ENCODE data around the gene MMP17.

Gene MMP17

DNA sequence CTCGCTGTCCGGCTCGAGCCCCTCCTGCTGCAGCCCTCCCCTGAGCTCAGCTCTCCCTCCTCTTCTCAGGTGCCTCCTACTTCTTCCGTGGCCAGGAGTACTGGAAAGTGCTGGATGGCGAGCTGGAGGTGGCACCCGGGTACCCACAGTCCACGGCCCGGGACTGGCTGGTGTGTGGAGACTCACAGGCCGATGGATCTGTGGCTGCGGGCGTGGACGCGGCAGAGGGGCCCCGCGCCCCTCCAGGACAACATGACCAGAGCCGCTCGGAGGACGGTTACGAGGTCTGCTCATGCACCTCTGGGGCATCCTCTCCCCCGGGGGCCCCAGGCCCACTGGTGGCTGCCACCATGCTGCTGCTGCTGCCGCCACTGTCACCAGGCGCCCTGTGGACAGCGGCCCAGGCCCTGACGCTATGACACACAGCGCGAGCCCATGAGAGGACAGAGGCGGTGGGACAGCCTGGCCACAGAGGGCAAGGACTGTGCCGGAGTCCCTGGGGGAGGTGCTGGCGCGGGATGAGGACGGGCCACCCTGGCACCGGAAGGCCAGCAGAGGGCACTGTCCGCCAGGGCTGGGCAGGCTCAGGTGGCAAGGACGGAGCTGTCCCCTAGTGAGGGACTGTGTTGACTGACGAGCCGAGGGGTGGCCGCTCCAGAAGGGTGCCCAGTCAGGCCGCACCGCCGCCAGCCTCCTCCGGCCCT lies 22.8 kb downstream of the MMP17 start:
- DNase-seq = peak in 1 of 3 experiments; percentile 42

DNA sequence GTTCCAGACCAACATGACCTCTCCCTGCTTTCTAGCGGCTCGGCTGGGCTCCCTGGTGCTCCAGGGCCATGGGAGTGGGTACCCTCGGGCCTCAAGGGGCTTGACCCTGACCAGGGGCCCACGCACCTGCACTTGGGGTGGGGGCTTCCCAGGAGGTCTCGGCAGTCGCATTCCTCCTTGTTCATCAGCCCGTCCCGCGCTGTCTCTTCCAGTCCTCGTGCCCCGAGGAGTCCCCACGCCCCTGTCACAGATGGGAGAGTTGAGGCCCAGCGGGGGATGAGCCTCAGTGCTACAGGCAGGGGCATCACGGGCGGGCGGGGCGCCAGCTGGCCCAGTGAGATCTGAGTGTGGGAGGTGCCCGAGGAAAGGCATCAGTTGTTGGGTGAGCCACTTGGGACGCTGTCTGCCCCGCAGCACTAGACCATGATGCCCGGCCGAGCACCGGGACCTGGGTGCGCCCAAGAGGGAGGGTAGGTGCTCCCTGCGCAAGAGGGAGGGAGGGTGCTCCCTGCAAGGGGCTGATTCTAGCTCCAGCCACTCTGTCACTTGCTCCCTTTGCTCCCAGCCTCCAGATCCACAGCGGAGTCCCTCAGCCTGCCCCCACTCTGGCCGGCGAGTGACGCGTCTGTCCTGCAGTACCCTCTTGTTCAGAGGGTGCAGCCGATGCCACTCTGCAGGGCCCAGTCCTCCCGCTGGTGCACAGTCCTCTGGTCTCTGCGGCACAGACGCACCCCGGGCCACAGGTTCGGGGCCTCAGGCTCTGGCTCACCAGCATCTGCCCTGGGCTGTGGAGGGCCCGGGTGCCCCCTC lies 23.8 kb downstream of the MMP17 start:
- DNase-seq = no peak

DNA sequence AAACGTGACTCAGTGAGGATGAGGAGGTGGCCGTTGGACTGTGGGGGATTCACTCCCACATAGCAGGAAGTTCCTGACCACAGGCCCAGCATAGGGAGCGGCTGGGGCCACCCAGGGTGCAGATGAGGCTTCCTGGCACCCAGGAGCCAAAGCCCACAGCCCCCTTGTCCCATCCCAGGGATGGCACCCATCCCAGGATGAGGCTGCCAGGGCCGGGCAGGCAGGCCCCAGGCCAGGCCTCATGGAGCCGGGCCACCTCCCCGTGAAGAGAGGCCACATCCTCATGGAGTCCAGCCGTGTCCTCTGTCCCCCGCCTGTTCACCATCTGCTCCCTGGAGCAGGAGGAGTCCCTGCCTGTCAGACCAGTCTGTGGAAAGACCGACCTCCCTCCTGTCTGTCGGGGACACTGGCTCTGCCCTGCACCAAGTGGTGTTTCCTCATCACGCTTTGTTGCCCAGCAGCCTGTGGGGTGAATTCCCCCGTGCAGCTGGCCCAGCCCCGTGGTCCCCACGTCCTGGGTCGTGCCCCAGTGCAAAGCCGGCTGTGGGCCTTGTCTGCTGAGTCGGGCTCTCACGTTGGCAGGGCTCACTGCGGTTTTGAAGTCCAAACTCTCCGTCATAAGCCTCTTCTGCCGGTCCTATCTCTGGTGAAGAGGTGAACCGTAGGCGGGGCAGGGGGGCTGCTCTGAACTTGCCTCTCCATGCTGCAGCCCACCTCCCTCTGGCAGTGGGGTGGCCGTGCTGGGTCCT lies 24.5 kb downstream of the MMP17 start:
- no peak for DNase-seq

DNA sequence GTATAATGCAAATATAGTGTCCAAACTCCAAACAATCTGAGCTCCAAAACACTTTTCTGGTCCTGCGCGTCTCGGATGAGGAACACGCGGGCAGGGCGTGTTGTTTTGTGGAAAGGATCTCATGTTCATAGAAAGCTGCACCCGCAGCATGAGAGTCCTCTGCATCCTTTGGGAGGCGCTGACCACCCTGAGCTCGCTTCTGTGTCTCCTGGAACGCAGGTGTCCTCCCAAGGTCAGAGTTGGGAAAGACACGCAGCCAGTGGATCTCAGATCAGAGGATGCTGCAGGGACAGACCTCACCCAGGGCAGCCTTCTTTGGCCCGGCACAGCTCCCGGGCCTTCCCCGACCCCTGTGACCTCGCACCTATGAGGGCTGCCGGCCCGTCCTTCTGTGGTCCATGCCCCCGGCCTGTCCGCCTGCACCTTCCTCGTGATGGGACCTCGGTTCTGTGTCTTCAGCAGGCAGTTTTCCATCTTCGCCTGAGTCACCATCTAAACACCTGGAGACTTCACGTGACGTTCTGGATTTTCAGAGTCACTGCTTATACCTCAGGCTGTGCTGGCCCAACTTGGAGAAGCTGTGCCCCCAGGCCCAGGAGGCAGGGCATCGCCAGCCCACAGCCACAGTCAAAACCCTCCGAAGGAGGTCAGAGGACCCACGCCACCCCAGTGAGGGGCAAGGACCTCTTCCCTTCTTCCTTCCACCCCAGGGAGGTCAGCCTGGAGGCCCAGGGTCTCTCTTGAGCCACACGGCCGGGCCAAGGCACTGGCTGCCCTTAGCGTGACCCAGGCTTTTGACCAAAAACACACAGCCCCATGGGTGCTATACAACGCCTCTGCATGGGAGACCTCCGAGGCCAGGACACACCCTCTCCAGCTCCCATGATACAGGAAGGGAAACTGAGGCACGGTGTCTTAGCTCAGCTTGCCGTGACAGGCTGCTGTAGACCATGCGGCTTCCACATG lies 25.9 kb downstream of the MMP17 start:
- no peak for DNase-seq

DNA sequence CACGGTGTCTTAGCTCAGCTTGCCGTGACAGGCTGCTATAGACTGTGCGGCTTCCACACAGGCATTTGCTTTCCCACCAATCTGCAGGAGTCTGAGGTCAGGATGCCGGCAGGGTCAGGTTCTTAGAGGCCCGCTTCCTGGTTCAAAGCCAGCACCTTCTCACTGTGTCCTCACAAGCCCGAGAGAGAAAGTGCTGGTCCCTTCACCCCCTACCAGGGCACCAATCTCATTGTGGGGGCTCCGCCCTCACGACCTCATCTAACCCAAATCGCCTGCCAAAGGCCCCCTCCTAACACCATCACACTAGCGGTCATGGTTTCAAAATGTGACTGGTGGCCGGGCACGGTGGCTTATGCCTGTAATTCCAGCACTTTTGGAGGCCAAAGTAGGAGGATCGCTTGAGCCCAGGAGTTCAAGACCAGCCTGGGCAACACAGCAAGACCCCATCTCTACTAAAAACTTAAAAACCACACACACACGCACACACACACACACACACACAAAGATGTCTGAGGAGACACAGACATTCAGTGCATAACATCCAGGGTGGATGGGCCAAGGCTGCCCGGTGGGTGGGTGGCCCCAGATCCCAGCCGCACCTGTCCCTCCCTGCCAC lies 26.8 kb downstream of the MMP17 start:
- no peak for DNase-seq

DNA sequence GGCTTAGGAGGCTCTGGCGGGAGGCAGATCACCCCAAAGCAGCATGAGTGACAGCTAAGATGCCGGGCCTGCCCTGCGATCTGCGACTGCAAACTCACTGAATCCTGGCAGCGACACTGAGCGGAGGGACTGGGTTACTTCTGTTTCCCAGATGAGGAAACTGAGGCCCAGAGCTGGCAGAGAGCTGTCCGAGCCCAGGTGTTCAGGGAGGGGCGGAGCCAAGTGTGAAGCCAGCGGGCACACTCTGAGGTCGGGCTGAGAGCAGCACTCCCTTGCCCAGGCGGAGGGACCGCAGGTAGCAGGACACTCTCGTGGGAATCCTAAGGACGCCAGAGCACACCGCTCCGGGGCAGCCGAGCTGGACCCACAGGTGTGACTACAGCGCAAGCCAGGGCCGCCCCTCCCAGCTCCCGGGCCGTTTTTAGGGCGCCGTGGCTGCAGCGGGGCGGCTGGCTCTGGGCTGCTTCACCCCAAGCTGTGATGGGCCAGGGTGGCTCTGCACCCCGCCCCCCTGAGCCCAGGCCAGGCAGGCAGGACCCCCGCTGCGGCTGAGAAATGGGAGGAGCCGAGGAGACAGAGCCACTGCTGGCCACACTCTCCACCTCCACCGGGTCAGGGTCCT lies 27.4 kb downstream of the MMP17 start:
- peak in 2 of 3 experiments; percentile 22 to 49 for DNase-seq

DNA sequence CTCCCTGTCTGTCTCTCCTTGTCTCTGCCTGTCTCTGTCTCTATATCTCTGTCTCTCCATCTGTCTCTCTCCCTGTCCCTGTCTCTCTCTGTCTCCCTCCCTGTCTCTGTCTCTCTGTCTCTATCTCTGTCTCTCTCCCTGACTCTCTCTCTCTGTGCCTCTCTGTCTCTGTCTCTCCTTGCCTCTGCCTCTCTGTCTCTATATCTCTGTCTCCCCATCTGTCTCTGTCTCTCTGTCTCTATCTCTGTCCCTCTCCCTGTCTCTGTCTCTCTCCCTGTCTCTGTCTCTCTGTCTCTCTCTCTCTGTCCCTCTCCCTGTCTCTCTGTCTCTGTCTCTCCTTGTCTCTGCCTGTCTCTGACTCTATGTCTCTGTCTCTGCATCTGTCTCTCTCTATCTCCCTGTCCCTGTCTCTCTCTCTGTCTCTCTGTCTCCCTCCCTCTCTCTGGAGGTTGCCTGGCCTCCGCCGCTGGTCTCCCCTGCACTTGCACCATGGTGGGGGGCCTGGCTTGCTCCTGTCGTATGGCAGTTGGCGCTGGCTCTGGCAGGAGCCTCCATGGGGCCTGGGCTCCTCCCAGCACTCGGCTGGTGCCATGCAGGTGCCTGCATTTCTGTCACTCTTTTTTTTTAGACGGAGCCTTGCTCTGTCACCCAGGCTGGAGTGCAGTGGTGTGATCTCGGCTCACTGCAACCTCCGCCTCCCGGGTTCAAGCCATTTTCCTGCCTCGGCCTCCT lies 28.3 kb downstream of the MMP17 start:
- no peak for DNase-seq

DNA sequence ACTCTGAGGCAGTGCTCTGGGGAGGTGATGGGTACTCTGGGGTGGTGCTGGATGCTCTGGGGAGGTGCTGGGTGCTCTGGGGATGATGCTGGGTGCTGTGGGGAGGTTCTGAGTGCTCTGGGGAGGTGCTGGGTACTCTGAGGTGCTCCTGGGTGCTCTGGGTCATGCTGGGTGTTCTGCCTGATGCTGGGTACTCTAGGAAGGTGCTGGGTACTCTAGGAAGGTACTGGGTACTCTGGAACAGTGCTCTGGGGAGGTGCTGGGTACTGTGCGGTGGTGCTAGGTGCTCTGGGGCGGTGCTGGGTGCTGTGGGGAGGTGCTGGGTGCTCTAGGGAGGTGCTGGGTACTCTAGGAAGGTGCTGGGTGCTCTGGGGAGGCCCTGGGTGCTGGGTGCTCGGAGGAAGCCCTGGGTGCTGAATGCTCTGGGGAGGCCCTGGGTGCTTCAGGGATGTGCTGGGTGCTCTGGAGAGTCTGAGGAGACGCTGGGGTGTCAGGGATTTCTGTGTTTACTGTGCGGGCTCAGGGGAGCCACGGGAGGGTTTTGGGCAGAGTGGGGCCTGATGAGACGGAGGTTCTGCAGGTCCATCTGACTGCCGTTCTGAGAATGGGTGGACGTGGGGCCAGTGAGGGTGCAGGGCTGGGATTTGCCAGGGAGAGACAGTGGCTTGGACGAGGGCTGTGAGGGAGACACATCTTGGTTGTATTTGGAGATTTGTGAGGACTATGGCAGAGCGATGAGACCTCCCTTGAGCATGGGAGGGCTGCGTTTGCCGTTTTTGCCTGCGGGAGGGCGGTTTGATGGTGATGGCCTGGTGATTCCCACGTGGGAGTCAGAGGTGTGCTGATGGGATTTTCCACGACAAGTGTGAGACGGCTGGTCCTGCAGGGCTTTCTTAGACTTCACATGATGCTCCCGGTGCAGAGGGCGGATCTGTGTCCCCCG lies 30.0 kb downstream of the MMP17 start:
- no peak for DNase-seq

DNA sequence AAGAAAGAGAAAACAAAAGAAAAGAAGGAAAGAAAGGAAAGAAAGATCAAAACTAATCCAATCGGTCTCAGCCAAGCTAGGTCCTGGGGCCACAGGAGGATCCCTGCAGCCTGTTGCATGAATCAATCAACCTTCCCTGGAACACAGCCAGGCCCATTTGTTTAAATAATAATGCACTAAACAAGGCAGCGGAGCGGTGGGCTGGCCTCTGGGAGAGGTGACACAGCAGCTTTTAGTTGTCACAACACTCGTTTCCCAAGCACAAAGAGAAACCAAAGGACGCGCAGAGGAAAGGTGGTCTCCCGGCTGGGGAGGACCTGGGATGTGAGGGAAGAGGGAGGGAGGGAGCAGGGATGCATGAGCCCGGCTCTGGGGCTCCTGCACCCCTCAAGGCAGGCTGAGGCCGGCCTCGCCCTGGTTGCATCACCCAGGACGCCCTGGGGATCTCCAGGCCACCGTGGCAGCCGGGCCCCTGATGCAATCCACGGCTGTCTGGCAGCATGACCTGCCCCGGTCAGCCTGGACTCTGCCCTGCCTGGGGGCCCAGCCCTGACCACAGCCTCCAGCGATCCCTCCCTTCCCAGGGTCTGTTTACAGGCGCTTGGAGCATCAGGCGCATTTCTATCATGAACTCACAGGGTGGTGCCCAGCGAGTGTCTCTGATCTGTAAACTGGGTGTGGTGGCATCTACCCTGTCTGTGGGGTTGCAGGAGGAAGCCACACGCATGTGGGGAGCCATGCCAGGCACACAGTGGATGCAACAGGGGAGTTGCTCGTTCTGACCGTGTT lies 32.5 kb downstream of the MMP17 start:
- DNase-seq = peak; percentile 4 to 90 (median 71)

DNA sequence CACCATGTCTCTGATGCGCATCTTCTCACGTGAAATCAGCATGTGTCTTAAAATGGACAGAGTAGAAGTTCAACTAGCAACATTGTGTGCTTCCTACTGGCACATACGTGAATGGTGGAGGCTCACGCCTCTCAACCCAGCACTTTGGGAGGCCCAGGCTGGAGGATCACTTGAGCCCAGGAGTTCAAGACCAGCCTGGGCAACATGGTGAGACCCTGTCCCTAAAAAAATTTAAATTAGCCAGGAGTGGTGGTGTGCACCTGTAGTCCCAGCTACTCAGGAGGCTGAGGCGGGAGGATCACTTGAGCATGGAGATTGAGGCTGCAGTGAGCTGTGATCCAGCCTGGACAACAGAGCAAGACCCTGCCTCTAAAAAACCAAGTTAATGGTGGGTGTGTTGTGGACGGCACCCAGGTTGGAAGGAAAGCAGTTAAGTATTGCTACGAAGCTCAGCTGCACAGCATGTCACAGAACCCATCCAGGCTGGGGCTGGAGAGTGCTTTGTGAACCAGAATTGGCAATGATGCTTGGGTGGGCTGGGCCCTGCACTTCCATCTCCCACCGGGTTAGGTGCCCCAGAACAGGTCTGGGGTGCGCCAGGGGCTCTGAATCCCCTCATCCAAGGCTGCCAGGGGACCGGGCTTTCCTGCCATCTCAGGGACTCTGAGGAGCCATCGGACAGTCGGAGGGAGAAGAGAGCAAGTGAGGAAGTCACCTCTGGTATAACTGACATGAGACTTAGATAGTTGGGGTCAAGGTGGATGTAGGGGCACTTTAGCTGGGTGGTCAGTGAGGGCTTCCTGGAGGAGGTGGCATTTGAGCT lies 33.3 kb downstream of the MMP17 start:
- no peak for DNase-seq

DNA sequence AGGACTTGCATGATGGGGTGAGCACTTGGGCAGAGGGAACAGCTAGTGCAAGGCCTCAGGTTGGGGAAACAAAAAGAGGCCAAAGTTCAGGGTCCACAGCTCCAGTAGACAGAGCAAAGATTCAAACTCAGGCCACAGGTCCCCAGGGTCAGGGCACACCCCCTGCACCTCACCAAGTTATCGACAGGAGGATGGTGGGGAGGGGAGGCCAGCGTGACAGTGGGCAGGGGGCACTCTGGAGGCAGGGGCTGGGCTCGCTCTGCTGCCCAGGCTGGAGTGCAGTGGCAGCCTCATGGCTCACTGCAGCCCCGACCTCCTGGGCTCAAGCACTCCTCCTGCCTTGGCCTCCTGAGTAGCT lies 33.9 kb downstream of the MMP17 start:
- no peak for DNase-seq

DNA sequence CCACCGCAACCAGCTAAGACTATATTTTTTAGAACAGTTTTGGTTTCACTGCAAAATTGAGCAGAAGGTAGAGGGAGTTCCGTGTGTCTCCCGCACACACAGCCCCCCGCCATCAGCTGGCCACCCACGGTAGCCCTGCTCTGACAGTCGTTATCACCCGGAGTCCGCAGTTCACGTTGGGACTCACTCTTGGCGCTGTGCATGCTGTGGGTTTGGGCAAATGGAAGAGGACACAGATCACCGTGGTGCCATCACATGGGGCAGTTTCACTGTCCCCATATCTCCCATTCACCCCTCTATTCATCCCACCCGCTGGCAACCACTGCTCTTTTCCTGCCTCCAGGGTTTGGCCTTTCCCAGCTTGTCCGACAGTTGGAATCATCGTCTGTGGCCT lies 34.4 kb downstream of the MMP17 start:
- no peak for DNase-seq

DNA sequence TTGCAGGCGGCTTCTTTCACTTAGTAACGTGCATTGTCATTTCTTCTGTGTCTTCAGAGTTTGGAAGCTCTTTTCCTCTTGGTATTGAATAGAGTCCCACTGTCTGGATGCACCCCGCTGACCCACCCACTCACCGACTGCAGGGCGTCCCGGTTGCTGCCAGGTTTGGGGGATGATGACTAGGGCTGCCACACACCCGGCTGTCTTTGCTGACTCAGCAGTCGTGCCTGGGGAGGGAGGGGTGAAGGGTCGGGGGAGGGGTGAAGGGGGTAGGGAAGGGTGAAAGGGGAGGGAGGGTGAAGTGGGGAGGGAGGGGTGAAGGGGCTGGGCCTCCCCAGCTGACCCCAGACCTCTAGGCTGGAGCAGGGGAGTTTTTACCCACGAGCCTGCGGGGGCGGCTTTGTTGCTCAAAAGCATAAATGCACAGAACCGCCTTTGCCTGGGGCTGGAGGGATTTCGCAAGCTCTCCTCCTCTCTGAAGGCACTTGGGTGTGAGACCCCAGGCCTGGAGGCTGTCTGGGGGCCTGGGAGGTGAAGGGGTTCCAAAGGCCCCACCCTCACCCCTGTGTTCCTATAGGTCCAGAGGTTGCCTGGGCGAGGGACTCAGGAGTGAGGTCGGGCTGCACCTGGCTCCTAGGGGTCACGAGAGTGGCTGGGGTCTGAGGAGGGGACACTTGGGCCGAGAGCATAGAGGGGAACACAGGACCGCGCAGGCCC lies 35.0 kb downstream of the MMP17 start:
- no peak for DNase-seq

DNA sequence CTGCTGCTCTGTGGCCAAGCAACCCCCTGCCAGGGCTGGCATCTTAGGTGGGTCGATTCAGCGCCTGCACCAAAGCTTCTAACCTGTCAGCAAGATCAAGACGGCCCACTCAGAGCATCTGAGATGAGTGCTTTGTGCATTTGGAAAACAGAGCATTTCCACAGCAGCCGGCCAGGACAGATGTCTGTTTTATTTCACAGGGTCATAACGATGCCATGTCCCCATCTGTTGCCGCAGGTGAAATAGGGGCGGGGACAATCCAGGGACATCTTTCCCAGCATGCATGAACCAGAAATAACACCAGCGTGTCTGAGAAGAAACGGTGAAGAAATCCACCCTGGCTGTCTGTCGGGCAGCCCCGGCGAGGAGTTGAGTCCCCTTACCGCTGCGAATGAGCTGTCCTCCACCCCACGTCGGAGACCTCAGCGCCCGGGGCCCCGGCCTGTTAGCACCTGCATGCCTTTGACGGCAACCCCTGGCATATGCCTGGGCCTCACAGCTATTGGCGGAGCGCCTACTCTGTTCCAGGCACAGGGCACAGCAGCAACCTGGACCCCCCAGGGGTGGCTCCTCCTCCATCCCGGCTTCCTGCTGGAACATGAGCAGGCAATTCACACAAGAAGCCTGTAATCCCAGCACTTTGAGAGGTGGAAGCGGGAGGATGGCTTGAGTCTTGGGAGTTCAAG lies 35.7 kb downstream of the MMP17 start:
- DNase-seq = peak in 1 of 3 experiments; percentile 16

DNA sequence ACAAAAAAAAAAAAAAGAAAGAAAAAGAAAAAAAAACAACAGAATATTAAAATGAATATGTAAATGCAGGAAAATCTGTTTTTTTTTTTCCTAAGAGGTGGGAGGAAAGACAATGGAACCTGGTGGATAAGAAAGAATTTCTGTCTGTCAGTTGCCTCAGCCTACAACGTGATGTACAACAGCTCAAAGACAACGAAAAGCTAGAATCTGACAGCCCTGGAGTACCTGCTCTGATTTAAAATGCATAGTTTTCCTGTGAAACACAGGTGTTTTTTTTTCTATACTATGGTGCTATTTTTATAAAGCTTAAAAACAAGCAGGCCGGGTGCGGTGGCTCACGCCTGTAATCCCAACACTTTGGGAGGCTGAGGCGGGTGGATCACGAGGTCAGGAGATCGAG lies 36.3 kb downstream of the MMP17 start:
- no peak for DNase-seq

DNA sequence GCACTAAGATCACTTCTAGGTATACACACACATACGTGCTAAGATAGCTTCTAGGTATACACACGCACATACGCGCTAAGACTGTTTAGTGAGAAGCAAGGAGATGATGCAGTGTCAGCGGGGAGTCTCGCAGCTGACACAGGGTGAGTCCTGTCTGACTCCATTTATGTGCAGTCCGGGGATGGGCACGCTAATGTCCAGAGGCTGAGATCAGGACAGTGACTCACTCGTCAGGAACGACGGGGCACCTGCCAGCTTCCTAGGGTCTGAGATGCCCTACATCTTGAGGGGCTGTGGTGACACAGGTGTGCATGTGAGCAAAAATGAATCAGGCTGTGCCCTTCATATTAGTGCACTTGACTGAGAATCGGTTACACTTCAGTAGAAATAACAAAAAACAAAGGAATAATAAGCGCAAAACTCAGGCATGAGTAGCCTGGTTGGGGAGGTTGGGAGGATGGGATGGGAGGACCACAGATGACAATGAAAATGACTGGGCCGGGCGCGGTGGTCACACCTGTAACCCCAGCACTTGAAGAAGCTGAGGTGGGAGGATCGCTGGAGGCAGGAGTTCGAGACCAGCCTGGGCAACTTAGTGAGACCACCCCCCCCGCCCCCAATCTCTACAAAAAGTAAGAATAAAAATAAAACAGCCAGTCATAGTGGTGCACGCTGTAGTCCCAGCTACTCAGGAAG lies 37.1 kb downstream of the MMP17 start:
- DNase-seq = peak in 1 of 3 experiments; percentile 11
